ENCODE data around the gene FAM13A.

FAM13A gene

GRCh38 chr4:88828842-88829571, 228.0 kb downstream of the FAM13A start:
- no peak for DNase-seq

- DNase-seq = no peak
These were observed 229.5 kb downstream of the FAM13A start for GRCh38 chr4:88827442-88827841.

- no peak for DNase-seq
These were observed 230.2 kb downstream of the FAM13A start for GRCh38 chr4:88826771-88827170.

DNA sequence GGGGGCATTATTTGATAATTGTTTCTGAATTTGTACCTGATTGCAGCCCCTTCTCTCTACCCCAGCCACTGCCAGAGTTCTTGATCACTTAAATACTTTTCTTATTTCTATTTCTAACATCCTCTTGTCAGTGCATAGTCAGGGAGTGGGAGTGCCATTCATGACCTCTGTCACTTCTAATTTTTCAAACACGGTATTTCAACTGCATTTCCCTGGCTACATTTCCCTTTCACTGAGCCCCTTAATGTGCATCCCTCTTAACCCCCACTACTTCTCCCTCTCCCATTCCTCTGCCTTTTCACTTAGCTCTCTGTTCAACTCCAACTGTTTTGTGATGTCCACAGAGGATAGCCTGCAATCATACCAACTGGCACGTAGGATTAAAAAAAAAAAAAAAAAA, 231.1 kb downstream of the FAM13A start:
- DNase-seq = no peak

GRCh38 chr4:88823058-88823919, 233.7 kb downstream of the FAM13A start:
- DNase-seq = peak; percentile 46

DNA sequence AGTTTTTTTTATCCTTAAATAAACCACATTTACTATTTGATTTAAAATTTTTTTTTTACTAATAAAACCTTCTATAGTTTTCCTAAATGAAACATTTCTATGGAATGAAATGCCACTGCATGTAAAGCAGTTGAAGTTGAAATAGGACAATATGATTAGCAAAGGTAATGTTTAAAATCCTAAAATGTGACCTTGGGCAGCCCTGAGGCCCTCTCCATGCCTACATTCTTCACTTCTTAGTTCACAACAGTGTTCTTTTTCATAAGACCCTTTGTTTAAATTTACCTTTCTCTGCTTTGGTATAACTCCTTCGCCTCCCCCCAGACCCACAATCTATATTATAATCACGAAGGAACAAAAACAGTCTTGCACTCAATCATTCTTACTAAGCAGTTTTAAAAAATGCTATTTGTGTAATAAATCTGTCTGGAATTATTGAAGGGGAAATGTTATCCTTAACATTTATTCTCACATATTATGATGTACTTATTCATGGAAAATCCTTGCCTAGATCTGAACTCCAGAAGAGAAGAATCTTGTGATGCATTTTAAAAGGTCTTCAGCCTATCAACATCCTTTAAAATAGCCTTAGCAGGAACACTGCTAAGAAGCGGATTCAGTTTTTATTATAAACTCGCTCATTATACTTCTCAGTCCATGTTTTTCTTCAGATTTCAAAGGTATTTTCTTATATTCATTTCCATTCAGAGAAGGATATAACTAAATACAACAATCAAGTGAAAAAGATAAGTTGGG, 234.8 kb downstream of the FAM13A start:
- DNase-seq = no peak

GRCh38 chr4:88821522-88821921, 235.5 kb downstream of the FAM13A start:
- no peak for DNase-seq

- no peak for DNase-seq
These were observed 236.1 kb downstream of the FAM13A start for GRCh38 chr4:88820698-88821415.

- DNase-seq = no peak
These were observed 236.9 kb downstream of the FAM13A start for GRCh38 chr4:88819818-88820697.

- DNase-seq = peak; percentile 38
These were observed 238.1 kb downstream of the FAM13A start for GRCh38 chr4:88818631-88819470.

DNA sequence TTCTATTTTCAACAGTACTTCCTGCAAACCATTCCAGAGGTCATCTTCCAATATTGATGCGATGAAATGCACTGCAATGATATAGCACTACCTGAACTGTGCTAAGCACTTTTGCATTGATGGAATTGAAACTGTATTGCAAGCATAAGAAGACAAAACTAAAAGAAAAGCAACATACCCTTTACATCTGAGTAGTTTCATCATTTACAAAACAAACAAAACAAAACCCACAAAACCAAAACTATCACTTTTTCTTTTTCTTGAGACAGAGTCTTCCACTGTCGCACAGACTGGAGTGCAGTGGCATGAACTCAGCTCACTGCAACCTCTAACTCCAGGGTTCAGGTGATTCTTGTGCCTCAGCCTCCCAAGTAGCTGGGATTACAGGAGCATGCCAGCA, 239.2 kb downstream of the FAM13A start:
- no peak for DNase-seq

DNA sequence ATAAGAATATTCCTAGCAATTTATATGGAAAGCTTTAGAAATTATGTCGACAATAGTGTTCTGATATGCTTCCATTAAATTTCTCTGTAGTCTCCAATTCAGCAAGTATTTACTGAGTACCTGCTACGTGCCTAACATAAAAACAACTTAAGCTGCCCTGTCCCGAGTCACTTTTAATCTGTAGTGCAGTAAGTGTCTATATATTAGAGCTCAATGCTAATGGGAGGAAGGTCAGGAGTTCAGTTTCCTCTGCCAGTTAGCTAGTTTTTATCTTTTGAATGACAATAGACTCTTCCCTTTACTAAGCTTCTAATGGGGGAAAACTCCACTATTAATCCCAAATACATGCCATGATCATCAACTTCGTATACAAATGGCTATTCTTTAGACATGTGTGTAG, 240.6 kb downstream of the FAM13A start:
- DNase-seq = no peak

DNA sequence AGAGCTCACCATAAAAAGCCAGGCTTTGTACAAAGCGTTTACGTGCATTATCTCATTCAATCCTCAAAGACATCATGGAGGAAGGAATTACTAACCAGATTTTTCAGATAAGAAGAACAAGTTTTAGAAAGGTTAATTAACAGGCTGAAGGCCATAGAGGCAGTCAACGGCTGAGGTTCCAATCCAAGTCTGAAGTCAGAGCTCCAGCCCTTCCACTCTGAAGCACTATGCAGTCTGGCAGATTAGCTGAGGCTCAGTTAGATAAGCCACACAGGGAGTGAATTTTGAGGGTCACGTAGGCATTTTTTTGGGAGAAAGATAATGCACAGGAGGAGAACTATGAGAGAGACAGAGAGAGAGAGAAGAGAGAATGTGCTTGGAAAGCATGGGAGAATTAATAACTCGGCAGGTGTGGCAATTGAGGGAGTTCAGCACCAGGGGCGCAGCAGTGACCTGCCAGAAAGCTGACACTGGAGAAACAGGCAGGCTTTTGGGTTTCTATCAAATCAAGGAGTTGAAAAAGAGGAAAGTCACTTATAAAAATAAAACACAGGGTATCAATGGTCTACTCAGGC, 242.9 kb downstream of the FAM13A start:
- no peak for DNase-seq

DNA sequence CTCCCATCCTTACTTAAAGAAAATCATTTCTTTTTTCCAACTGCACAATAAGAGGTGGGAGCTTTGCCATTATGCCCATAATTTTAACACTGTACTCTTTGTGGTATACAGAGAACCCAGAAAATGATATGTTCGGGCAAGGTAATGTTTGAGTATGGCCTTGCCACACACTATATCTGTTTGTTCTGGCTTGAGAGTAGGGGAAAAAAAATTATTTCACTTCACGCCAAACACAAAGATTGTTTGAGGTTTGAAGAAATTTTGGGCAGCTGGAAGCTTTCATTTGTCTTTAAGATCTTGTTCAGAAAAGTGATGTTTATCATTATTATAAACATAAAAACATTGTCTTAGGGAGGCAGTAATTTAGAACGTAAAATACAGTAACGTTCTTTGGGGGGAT, 244.0 kb downstream of the FAM13A start:
- DNase-seq = no peak

DNA sequence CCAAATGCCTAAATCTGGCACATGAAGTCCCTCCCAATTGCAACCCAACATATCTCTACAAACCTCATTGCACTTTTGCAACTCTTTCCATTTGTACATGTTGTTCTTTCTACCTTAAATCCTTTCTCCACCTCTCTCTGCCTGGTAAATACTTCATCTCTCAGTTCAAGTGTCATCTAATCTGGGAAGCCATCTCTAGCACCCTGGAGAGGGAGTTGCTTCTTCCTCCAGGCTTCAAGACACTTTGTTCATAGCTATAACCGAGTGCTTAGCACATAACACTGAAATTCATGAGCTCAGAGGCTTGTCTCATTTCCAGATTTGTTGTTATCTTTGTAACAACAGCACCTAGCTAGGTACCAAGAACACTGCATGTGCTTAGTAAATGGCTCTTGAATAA, 244.6 kb downstream of the FAM13A start:
- DNase-seq = no peak

GRCh38 chr4:88811904-88812303, 245.1 kb downstream of the FAM13A start:
- no peak for DNase-seq

- no peak for DNase-seq
These were observed 246.7 kb downstream of the FAM13A start for GRCh38 chr4:88810325-88810724.

GRCh38 chr4:88809576-88810219, 247.3 kb downstream of the FAM13A start:
- no peak for DNase-seq

DNA sequence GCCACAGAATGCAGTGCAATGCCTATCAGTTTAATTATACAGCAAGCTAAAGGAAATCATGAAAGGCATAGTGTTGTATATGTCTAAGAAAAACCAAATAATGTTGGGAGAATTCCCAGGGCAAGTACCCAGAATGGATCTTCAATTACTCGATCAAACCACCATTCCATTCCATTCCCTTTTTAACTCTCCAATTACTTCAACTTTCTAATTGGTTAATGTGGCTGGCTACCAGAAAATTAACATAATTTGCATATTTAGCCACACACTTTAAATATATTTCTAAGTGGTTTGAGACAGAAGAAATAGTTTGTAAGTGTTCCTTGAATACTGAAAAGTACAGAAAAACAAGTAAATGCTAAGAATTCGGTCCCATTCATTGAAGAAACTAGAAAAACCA, 247.9 kb downstream of the FAM13A start:
- DNase-seq = no peak

GRCh38 chr4:88807499-88807898, 249.5 kb downstream of the FAM13A start:
- DNase-seq = no peak
